Liver (tissue), 9 donors: ENCODE data around the gene LMBR1L. TPM values are rescaled to one million over a fixed set of nuclear protein-coding genes. Genes with fewer than 3 reads are reported as not detected.
"Not testable (repeated sequence)": the region's sequence is repeated elsewhere in the genome, so short reads cannot be mapped to it uniquely, and the experiment has no call there.

Source experiments
- DNase-seq: peaks from one replicate; pipeline ENCODE4 v3.0.0-alpha.2; 2017; ENCODE audit warnings: low spot score
- H3K27ac ChIP-seq, 2 donors: one replicate each; pipeline ENCODE4 v1.7.0; 2013; ENCODE audit warnings: inconsistent platforms in 2 of 2, low read length in 2 of 2, control low read depth in 1 of 2, low read depth in 1 of 2, mild to moderate bottlenecking in 1 of 2
- H3K27me3 ChIP-seq, 4 donors: one replicate each; pipeline versions ENCODE4 v1.6.1 to v1.7.0; 2013; ENCODE audit warnings: low read length in 3 of 4, inconsistent platforms in 1 of 4, mild to moderate bottlenecking in 1 of 4, moderate library complexity in 1 of 4; ENCODE audit not compliant: control insufficient read depth in 4 of 4, insufficient read depth in 4 of 4
- H3K36me3 ChIP-seq, 4 donors: one replicate each; pipeline versions ENCODE4 v1.6.1 to v1.7.0; 2013; ENCODE audit warnings: low read length in 3 of 4, mild to moderate bottlenecking in 3 of 4, low read depth in 1 of 4, moderate library complexity in 1 of 4; ENCODE audit not compliant: control insufficient read depth in 4 of 4, insufficient read depth in 3 of 4
- H3K4me1 ChIP-seq, 4 donors: one replicate each; pipeline versions ENCODE4 v1.6.1 to v1.7.0; 2013; ENCODE audit warnings: low read length in 3 of 4, mild to moderate bottlenecking in 3 of 4, moderate library complexity in 1 of 4; ENCODE audit not compliant: control insufficient read depth in 4 of 4, insufficient read depth in 4 of 4
- H3K4me3 ChIP-seq, 3 donors: one replicate each; pipeline versions ENCODE4 v1.6.1 to v1.7.0; 2013; ENCODE audit warnings: low read length in 3 of 3, control low read depth in 1 of 3, low read depth in 1 of 3, mild to moderate bottlenecking in 1 of 3
- H3K9ac ChIP-seq, 2 donors: one replicate each; pipeline ENCODE4 v1.7.0; 2013; ENCODE audit warnings: low read length in 2 of 2, mild to moderate bottlenecking in 2 of 2, moderate library complexity in 2 of 2, control low read depth in 1 of 2, low read depth in 1 of 2
- H3K9me3 ChIP-seq, 4 donors: one replicate each; pipeline versions ENCODE4 v1.6.1 to v1.7.0; 2013; ENCODE audit warnings: low read length in 3 of 4; ENCODE audit not compliant: control insufficient read depth in 4 of 4
- EGR1 ChIP-seq, 2 donors: IDR thresholded peaks; 2 replicates each; pipeline ENCODE4 v1.6.1; 2016 to 2018; ENCODE audit warnings: antibody characterized with exemption in 2 of 2, low read depth in 2 of 2
- FOXA1 ChIP-seq: IDR thresholded peaks from 2 replicates; pipeline ENCODE4 v1.6.1; 2016; ENCODE audit warnings: antibody characterized with exemption
- GABPA ChIP-seq, 2 donors: IDR thresholded peaks in 1 of 2; conservative IDR thresholded peaks in 1 of 2; 2 replicates each; pipeline ENCODE4 v1.6.1; 2016; ENCODE audit warnings: antibody characterized with exemption in 2 of 2, mild to moderate bottlenecking in 1 of 2, moderate library complexity in 1 of 2
- HNF4A ChIP-seq, 2 donors: conservative IDR thresholded peaks; 2 replicates each; pipeline ENCODE4 v1.6.1; 2016; ENCODE audit warnings: antibody characterized with exemption in 2 of 2, mild to moderate bottlenecking in 2 of 2
- RAD21 ChIP-seq, 2 donors: IDR thresholded peaks; 2 replicates each; pipeline ENCODE4 v1.6.1; 2016; ENCODE audit warnings: antibody characterized with exemption in 2 of 2, mild to moderate bottlenecking in 2 of 2
- RXRA ChIP-seq, 2 donors: IDR thresholded peaks; 2 replicates each; pipeline ENCODE4 v1.6.1; 2017 to 2018; ENCODE audit warnings: antibody characterized with exemption in 2 of 2, mild to moderate bottlenecking in 1 of 2
- SP1 ChIP-seq: IDR thresholded peaks from 2 replicates; pipeline ENCODE4 v1.6.1; 2018; ENCODE audit warnings: antibody characterized with exemption, mild to moderate bottlenecking
- TAF1 ChIP-seq: conservative IDR thresholded peaks from 2 replicates; pipeline ENCODE4 v1.6.1; 2016; ENCODE audit warnings: antibody characterized with exemption, mild to moderate bottlenecking
- YY1 ChIP-seq: IDR thresholded peaks from 2 replicates; pipeline ENCODE4 v1.6.1; 2016; ENCODE audit warnings: antibody characterized with exemption, mild to moderate bottlenecking
- WGBS: extraction: QIAGEN DNeasy Blood & Tissue Kit; methylation state at CpG from one replicate; pipeline ENCODE4 v1.1.7; 2013; 5-methylcytosine and 5-hydroxymethylcytosine counted together
- polyA plus RNA-seq, 2 donors: library from polyadenylated mRNA; stranded (reverse) in 1 of 2; unstranded in 1 of 2; fragments of 200-250 nt in 1 of 2; fragments of >200 nt in 1 of 2; fragmentation: Nextera tagmentation in 1 of 2; extraction: Ambion mirVana in 1 of 2; gene quantifications; one replicate each; pipeline versions ENCODE4 v1.2.1 to v1.2.3, GENCODE V29; 2013 to 2015
- total RNA-seq, 2 donors: library from RNA; depleted of rRNA; stranded (reverse); fragments of >200 nt; gene quantifications; one replicate each; pipeline ENCODE4 v1.2.3, GENCODE V29; 2014
- TF ChIP-seq, protein P1 (sequence below): IDR thresholded peaks from 2 replicates; pipeline ENCODE4 v1.6.1; 2016; ENCODE audit warnings: antibody characterized with exemption
- TF ChIP-seq, protein P2 (sequence below): IDR thresholded peaks from 2 replicates; pipeline ENCODE4 v1.6.1; 2016; ENCODE audit warnings: antibody characterized with exemption
- TF ChIP-seq, protein P3 (sequence below): fragments of 150-350 bp; IDR thresholded peaks from 2 replicates; pipeline ENCODE4 v1.5.1; 2017; ENCODE audit warnings: improper control_type of control experiment, low read depth, low read length; ENCODE audit not compliant: missing input control
- donor health status: healthy.
- donor health status: healthy.
- donor health status: healthy.
- donor health status: healthy.
- donor health status: healthy.

Gene LMBR1L
- total and polyA plus RNA-seq, 4 donors, result 9.3 to 23.7 (median 11.8) TPM

DNA sequence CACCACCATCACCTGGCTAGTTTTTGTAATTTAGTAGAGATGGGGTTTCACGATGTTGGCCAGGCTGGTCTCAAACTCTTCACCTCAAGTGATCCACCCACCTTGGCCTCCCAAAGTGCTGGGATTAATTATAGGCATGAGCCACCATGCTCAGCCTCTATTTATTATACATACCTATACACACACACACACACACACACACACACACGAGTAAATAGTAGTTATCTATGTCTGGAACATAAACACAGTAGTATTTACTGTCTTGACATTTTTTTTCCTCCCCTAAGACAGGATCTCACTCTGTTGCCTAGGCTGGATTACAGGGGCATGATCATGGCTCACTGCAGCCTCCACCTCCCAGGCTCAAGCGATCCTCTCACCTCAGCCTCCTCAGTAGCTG lies 26.4 kb upstream of the LMBR1L start:
- not testable (repeated sequence) for DNase-seq, H3K4me3 ChIP-seq
- whole genome bisulfite sequencing, result 96% methylated on average over 3 of the region's 3 CpGs

DNA sequence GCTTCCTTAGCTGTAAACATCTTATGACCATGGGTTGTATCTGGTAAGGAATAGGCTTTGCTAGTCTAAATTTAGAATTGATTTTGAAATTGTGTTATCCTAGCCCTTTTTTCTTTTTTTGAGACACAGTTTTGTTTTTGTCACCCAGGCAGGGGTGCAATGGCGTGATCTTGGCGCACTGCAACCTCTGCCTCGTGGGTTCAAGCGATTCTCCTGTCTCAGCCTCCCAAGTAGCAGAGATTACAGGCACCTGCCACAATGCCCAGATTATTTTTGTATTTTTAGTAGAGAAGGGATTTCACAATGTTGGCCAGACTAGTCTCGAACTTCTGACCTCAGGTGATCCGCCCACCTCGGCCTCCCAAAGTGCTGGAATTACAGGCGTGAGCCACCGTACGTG lies 22.9 kb upstream of the LMBR1L start:
- no peak for TF ChIP-seq SP1
- TF ChIP-seq RAD21 (IDR thresholded peaks at IDR 0.05), result no peak
- no peak for TF ChIP-seq TAF1
- TF ChIP-seq FOXA1, result no peak
- TF ChIP-seq, protein P1, sequence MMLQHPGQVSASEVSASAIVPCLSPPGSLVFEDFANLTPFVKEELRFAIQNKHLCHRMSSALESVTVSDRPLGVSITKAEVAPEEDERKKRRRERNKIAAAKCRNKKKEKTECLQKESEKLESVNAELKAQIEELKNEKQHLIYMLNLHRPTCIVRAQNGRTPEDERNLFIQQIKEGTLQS, result no peak
- TF ChIP-seq, protein P2, sequence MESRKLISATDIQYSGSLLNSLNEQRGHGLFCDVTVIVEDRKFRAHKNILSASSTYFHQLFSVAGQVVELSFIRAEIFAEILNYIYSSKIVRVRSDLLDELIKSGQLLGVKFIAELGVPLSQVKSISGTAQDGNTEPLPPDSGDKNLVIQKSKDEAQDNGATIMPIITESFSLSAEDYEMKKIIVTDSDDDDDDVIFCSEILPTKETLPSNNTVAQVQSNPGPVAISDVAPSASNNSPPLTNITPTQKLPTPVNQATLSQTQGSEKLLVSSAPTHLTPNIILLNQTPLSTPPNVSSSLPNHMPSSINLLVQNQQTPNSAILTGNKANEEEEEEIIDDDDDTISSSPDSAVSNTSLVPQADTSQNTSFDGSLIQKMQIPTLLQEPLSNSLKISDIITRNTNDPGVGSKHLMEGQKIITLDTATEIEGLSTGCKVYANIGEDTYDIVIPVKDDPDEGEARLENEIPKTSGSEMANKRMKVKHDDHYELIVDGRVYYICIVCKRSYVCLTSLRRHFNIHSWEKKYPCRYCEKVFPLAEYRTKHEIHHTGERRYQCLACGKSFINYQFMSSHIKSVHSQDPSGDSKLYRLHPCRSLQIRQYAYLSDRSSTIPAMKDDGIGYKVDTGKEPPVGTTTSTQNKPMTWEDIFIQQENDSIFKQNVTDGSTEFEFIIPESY, result no peak
- TF ChIP-seq, protein P3, sequence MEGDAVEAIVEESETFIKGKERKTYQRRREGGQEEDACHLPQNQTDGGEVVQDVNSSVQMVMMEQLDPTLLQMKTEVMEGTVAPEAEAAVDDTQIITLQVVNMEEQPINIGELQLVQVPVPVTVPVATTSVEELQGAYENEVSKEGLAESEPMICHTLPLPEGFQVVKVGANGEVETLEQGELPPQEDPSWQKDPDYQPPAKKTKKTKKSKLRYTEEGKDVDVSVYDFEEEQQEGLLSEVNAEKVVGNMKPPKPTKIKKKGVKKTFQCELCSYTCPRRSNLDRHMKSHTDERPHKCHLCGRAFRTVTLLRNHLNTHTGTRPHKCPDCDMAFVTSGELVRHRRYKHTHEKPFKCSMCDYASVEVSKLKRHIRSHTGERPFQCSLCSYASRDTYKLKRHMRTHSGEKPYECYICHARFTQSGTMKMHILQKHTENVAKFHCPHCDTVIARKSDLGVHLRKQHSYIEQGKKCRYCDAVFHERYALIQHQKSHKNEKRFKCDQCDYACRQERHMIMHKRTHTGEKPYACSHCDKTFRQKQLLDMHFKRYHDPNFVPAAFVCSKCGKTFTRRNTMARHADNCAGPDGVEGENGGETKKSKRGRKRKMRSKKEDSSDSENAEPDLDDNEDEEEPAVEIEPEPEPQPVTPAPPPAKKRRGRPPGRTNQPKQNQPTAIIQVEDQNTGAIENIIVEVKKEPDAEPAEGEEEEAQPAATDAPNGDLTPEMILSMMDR, result no peak
- no peak for TF ChIP-seq GABPA (IDR thresholded peaks at IDR 0.05 in 1 of 2, conservative IDR thresholded peaks at IDR 0.05 in 1 of 2)
- TF ChIP-seq EGR1 (IDR thresholded peaks at IDR 0.05; ENCODE audit: low read depth in 2 of 2), result no peak
- no peak for TF ChIP-seq YY1
- Histone ChIP-seq H3K4me3 (no peak overlapping the region), H3K27me3 (no peaks in the 10 kb centered on the region), H3K4me1 (peaks cover 2 to 15% (median 7%) of the 10 kb centered on the region in 4 donors), H3K9me3 (no peaks in the 10 kb centered on the region), H3K27ac (no peak overlapping the region), H3K9ac (no peak overlapping the region), H3K36me3 (peaks cover 0 to 6% (median 5%) of the 10 kb centered on the region in 4 donors)
- 85% methylated on average over 10 of the region's 10 CpGs for WGBS
- no peak for DNase-seq

More for the DNA sequence above, 26.4 kb upstream of the LMBR1L start:
- not testable (repeated sequence) for H3K36me3 ChIP-seq, H3K27me3 ChIP-seq, H3K27ac ChIP-seq, H3K9ac ChIP-seq, H3K4me1 ChIP-seq, H3K9me3 ChIP-seq

DNA sequence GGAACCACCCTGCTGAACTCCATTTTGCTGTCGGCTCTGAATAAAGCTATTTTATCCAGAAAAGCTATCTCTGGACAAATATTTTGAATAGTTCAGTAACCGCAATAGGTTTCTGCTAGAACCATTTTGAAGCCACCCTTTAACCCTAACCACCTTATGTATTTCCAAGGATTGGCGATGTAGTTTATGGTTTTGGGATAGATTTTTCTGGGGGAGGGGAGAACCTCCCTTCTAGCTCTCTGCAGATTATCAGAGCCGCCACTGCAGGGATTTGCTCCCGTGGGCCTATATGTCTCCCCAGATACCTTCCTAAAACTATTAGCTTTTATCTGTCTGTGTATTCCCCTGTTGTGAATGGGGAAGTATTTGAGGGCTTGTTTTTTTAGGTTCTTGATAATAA lies 22.4 kb upstream of the LMBR1L start:
- Histone ChIP-seq H3K36me3 (peaks cover 0 to 6% (median 5%) of the 10 kb centered on the region in 4 donors), H3K9me3 (no peaks in the 10 kb centered on the region), H3K4me3 (no peak overlapping the region), H3K27me3 (no peaks in the 10 kb centered on the region), H3K4me1 (peaks cover 2 to 15% (median 7%) of the 10 kb centered on the region in 4 donors), H3K27ac (no peak overlapping the region), H3K9ac (no peak overlapping the region)
- TF ChIP-seq, protein P3, result no peak
- TF ChIP-seq HNF4A (conservative IDR thresholded peaks at IDR 0.05), result no peak
- TF ChIP-seq FOXA1, result no peak
- TF ChIP-seq RXRA (IDR thresholded peaks at IDR 0.05), result no peak
- DNase-seq, result no peak
- 92% methylated on average over 5 of the region's 5 CpGs for WGBS
